ENCODE results near the gene MGRN1. TPM values are rescaled to one million over a fixed set of nuclear protein-coding genes. Genes with fewer than 3 reads are reported as not detected.

MGRN1 gene
- total RNA-seq, 1 donor from 2014 or later, result 45.3 TPM

- intact Hi-C loops (cut with DNase I), result no loop called here
- DNase-seq (ENCODE audit: low spot score), result no peak
These were observed 39.3 kb downstream of the MGRN1 start for GRCh38 chr16:4663777-4664465.

- intact Hi-C loops (cut with DNase I), result no loop called here
- no peak for DNase-seq (ENCODE audit: low spot score)
These were observed 40.2 kb downstream of the MGRN1 start for GRCh38 chr16:4664538-4665418.

GRCh38 chr16:4666537-4667202, 42.0 kb downstream of the MGRN1 start:
- intact Hi-C loops (cut with DNase I), result no loop called here
- no peak for DNase-seq (ENCODE audit: low spot score)

- DNase-seq (ENCODE audit: low spot score), result no peak
- intact Hi-C loops (cut with DNase I), result no loop called here
These were observed 42.8 kb downstream of the MGRN1 start for GRCh38 chr16:4667203-4667963.

GRCh38 chr16:4668313-4668960, 43.8 kb downstream of the MGRN1 start:
- DNase-seq (ENCODE audit: low spot score), result no peak
- intact Hi-C loops (cut with DNase I), result no loop called here

- DNase-seq (ENCODE audit: low spot score), result no peak
- intact Hi-C loops (cut with DNase I), result no loop called here
These were observed 48.9 kb downstream of the MGRN1 start for GRCh38 chr16:4673387-4674046.

- intact Hi-C loops (cut with DNase I), result no loop called here
- no peak for DNase-seq (ENCODE audit: low spot score)
These were observed 50.4 kb downstream of the MGRN1 start for GRCh38 chr16:4674926-4675530.

- intact Hi-C loops (cut with DNase I), result no loop called here
- no peak for DNase-seq (ENCODE audit: low spot score)
These were observed 51.5 kb downstream of the MGRN1 start for GRCh38 chr16:4675864-4676786.

GRCh38 chr16:4676831-4677230, 52.2 kb downstream of the MGRN1 start:
- DNase-seq (ENCODE audit: low spot score), result no peak
- intact Hi-C loops (cut with DNase I), result no loop called here

GRCh38 chr16:4677390-4677789, 52.8 kb downstream of the MGRN1 start:
- peak; percentile 90 for DNase-seq (ENCODE audit: low spot score)
- intact Hi-C loops (cut with DNase I), result no loop called here

GRCh38 chr16:4677994-4678393, 53.4 kb downstream of the MGRN1 start:
- intact Hi-C loops (cut with DNase I), result no loop called here
- DNase-seq (ENCODE audit: low spot score), result no peak

GRCh38 chr16:4678596-4678995, 54.0 kb downstream of the MGRN1 start:
- intact Hi-C loops (cut with DNase I), result no loop called here
- no peak for DNase-seq (ENCODE audit: low spot score)

GRCh38 chr16:4679156-4679849, 54.7 kb downstream of the MGRN1 start:
- no peak for DNase-seq (ENCODE audit: low spot score)
- intact Hi-C loops (cut with DNase I), result no loop called here

GRCh38 chr16:4679850-4680636, 55.4 kb downstream of the MGRN1 start:
- DNase-seq (ENCODE audit: low spot score), result peak; percentile 94
- intact Hi-C loops (cut with DNase I), result no loop called here

- intact Hi-C loops (cut with DNase I), result no loop called here
- DNase-seq (ENCODE audit: low spot score), result peak; percentile 88
These were observed 56.2 kb downstream of the MGRN1 start for GRCh38 chr16:4680673-4681470.

Data from cardiac septum (tissue), 1 donor.